NT2/D1 (cell line): ENCODE data around the gene XRN2.
"Not testable (repeated sequence)": the region's sequence is repeated elsewhere in the genome, so short reads cannot be mapped to it uniquely, and the experiment has no call there.

Source experiments
- DNase-seq: peaks from one replicate; pipeline ENCODE4 v3.0.0-alpha.2; 2011; ENCODE audit warnings: low read depth, low spot score
- H3K27me3 ChIP-seq: 2 replicates; pipeline ENCODE4 v1.6.0; 2011; ENCODE audit warnings: mild to moderate bottlenecking; ENCODE audit not compliant: insufficient read length, insufficient read depth
- H3K36me3 ChIP-seq: 2 replicates; pipeline ENCODE4 v1.6.1; 2011; ENCODE audit warnings: mild to moderate bottlenecking, low read length, mixed read lengths; ENCODE audit not compliant: insufficient read depth, insufficient read length
- H3K4me1 ChIP-seq: 2 replicates; pipeline ENCODE4 v1.5.1; 2011; ENCODE audit not compliant: insufficient read depth, insufficient read length
- H3K4me3 ChIP-seq: 2 replicates; pipeline ENCODE4 v1.5.1; 2011; ENCODE audit warnings: low read depth; ENCODE audit not compliant: insufficient read length
- H3K9ac ChIP-seq: 2 replicates; pipeline ENCODE4 v1.6.0; 2011; ENCODE audit warnings: low read depth; ENCODE audit not compliant: insufficient read length
- H3K9me3 ChIP-seq: 2 replicates; pipeline ENCODE4 v1.5.1; 2011; ENCODE audit warnings: mild to moderate bottlenecking, low read length; ENCODE audit not compliant: insufficient read depth
- SUZ12 ChIP-seq: IDR thresholded peaks from 2 replicates; pipeline ENCODE4 v1.6.1; 2011; ENCODE audit not compliant: insufficient read length, insufficient read depth; ENCODE audit errors: extremely low read depth
- YY1 ChIP-seq: IDR thresholded peaks from 2 replicates; pipeline ENCODE4 v1.6.1; 2011; ENCODE audit not compliant: insufficient read length, insufficient read depth
- ZNF274 ChIP-seq: IDR thresholded peaks from 2 replicates; pipeline ENCODE4 v1.6.1; 2011; ENCODE audit warnings: mild to moderate bottlenecking, low read depth, low read length

Gene XRN2

GRCh38 chr20:21365771-21366170 lies 62.6 kb downstream of the XRN2 start:
- TF ChIP-seq YY1 (no peak), SUZ12 (no peak), ZNF274 (no peak)
- H3K36me3 ChIP-seq: peaks cover 53% of the 10 kb centered on the region
- no peak overlapping the region for H3K4me3 ChIP-seq
- H3K9me3 ChIP-seq: no peaks in the 10 kb centered on the region
- no peaks in the 10 kb centered on the region for H3K27me3 ChIP-seq
- H3K4me1 ChIP-seq: no peaks in the 10 kb centered on the region
- H3K9ac ChIP-seq: no peak overlapping the region
- no peak for DNase-seq

- not testable (repeated sequence) for DNase-seq
- H3K36me3 ChIP-seq: peaks cover 51% of the 10 kb centered on the region
These were observed 63.1 kb downstream of the XRN2 start for GRCh38 chr20:21366273-21366672.

GRCh38 chr20:21368791-21369190 lies 65.7 kb downstream of the XRN2 start:
- Histone ChIP-seq H3K27me3 (no peaks in the 10 kb centered on the region), H3K4me1 (no peaks in the 10 kb centered on the region), H3K36me3 (peaks cover 38% of the 10 kb centered on the region), H3K9ac (no peak overlapping the region), H3K4me3 (no peak overlapping the region), H3K9me3 (no peaks in the 10 kb centered on the region)
- DNase-seq: no peak
- TF ChIP-seq YY1: no peak
- no peak for TF ChIP-seq ZNF274
- TF ChIP-seq SUZ12: no peak

More at GRCh38 chr20:21366273-21366672, 63.1 kb downstream of the XRN2 start:
- H3K4me3 ChIP-seq, H3K27me3 ChIP-seq, H3K9ac ChIP-seq, H3K9me3 ChIP-seq, H3K4me1 ChIP-seq: not testable (repeated sequence)

- H3K4me3 ChIP-seq: no peak overlapping the region
- no peak overlapping the region for H3K9ac ChIP-seq
- no peaks in the 10 kb centered on the region for H3K4me1 ChIP-seq
- TF ChIP-seq YY1: no peak
- TF ChIP-seq ZNF274: no peak
- no peak for TF ChIP-seq SUZ12
- peaks cover 28% of the 10 kb centered on the region for H3K36me3 ChIP-seq
- DNase-seq: no peak
- H3K27me3 ChIP-seq: no peaks in the 10 kb centered on the region
- H3K9me3 ChIP-seq: no peaks in the 10 kb centered on the region
These were observed 68.1 kb downstream of the XRN2 start for GRCh38 chr20:21371193-21371592.

GRCh38 chr20:21372016-21372415 lies 68.9 kb downstream of the XRN2 start:
- H3K4me3 ChIP-seq: no peak overlapping the region
- H3K9me3 ChIP-seq: no peaks in the 10 kb centered on the region
- DNase-seq: no peak
- TF ChIP-seq ZNF274 (no peak), SUZ12 (no peak), YY1 (no peak)
- peaks cover 20% of the 10 kb centered on the region for H3K36me3 ChIP-seq
- no peaks in the 10 kb centered on the region for H3K27me3 ChIP-seq
- H3K9ac ChIP-seq: no peak overlapping the region
- H3K4me1 ChIP-seq: no peaks in the 10 kb centered on the region

- no peaks in the 10 kb centered on the region for H3K9me3 ChIP-seq
- H3K4me1 ChIP-seq: no peaks in the 10 kb centered on the region
- H3K36me3 ChIP-seq: peaks cover 22% of the 10 kb centered on the region
- H3K9ac ChIP-seq: no peak overlapping the region
- TF ChIP-seq SUZ12 (no peak), ZNF274 (no peak), YY1 (no peak)
- DNase-seq: no peak
- no peak overlapping the region for H3K4me3 ChIP-seq
- no peaks in the 10 kb centered on the region for H3K27me3 ChIP-seq
These were observed 70.3 kb downstream of the XRN2 start for GRCh38 chr20:21373436-21373835.

- TF ChIP-seq SUZ12 (no peak), YY1 (no peak), ZNF274 (no peak)
- DNase-seq: no peak
- peaks cover 18% of the 10 kb centered on the region for H3K36me3 ChIP-seq
These were observed 73.5 kb downstream of the XRN2 start for GRCh38 chr20:21376626-21377025.

GRCh38 chr20:21377701-21378100 lies 74.6 kb downstream of the XRN2 start:
- no peaks in the 10 kb centered on the region for H3K27me3 ChIP-seq

More at GRCh38 chr20:21376626-21377025, 73.5 kb downstream of the XRN2 start:
- H3K9ac ChIP-seq: no peak overlapping the region
- H3K27me3 ChIP-seq: no peaks in the 10 kb centered on the region
- no peak overlapping the region for H3K4me3 ChIP-seq
- no peaks in the 10 kb centered on the region for H3K9me3 ChIP-seq
- H3K4me1 ChIP-seq: no peaks in the 10 kb centered on the region

More at GRCh38 chr20:21377701-21378100, 74.6 kb downstream of the XRN2 start:
- Histone ChIP-seq H3K4me3 (no peak overlapping the region), H3K36me3 (peaks cover 22% of the 10 kb centered on the region), H3K9me3 (no peaks in the 10 kb centered on the region), H3K9ac (no peak overlapping the region), H3K4me1 (no peaks in the 10 kb centered on the region)
- no peak for DNase-seq
- TF ChIP-seq SUZ12 (no peak), YY1 (no peak), ZNF274 (no peak)
